ENCODE measurements around the gene TUBB2B. TPM values are rescaled to one million over a fixed set of nuclear protein-coding genes. Genes with fewer than 3 reads are reported as not detected.
A peak's percentile ranks its signal among the peaks of the same experiment; 100 is the strongest.

TUBB2B gene
- total RNA-seq (3.8 and 5.1 TPM in 2 replicates), polyA plus RNA-seq (3.4 and 5.2 TPM in 2 replicates), polyA minus RNA-seq (ENCODE audit: low replicate concordance) (9.3 and 12.1 TPM in 2 replicates)
- polyA plus RNA-seq (2012): 4.4 and 5.9 TPM in 2 replicates

DNA sequence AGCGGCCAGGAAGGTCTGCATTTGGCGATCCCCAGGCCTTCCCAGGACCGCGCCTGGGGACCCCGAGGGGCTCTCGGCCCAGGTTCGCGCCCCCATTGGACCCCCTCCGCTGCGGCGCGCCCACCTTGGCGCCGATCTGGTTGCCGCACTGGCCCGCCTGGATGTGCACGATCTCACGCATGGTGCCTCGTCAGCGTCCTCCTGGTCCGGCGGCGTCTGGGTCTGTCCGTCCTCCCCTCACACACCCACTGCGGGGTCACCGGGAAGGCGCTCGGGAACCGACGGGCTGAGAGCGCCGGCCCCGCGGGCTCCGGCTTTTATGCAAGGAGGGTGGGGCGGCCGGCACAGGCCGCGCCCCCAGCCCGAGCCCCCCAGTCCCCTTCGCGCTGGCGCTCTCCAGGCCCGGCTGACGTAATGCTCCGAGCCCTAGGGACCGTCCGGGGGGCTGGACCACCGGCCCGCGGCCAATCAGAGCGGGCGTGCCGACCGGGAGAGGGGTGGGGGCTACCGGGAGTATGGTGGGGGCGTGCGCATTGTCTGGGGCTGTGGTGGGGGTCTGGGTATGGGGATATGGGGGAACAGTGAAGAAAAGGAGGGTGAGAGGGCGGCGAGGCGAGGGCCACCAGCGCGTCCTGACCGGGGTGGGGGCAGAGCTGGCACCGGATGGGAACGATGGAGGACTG lies at the start of gene TUBB2B:
Gene TUBB2B, minus strand, starts transcription at position 291 of the 683 bp plus-strand sequence. Its CDS starts 110 bp downstream, at position 181.
- peak within 1 kb of the TSS; percentile 85 for H3K4me2 ChIP-seq (ENCODE audit: extremely low read depth, insufficient read depth, low read length)
- no peaks in the 10 kb centered on the region for H3K36me3 ChIP-seq (ENCODE audit: control insufficient read depth, insufficient read depth, low read length)
- peaks cover 59% of the 10 kb centered on the region for H3K27me3 ChIP-seq (ENCODE audit: control insufficient read depth, insufficient read depth, low read length)
- peaks cover 8% of the 10 kb centered on the region for H3K4me1 ChIP-seq (ENCODE audit: control insufficient read depth, extremely low read depth, insufficient read depth, low read length)
- H3K27ac ChIP-seq (ENCODE audit: insufficient read depth, low read length): no peak within 1 kb of the TSS
- H3K9ac ChIP-seq (ENCODE audit: insufficient read depth, low read length): no peak within 1 kb of the TSS
- H2AFZ ChIP-seq (ENCODE audit: low read length): no peak within 1 kb of the TSS
- no peaks in the 10 kb centered on the region for H3K9me3 ChIP-seq (ENCODE audit: control insufficient read depth, insufficient read depth, low read depth, low read length)
- peak in 1 of 2 donors; percentile 63 for DNase-seq (ENCODE audit: low read depth in 2 of 2)
- H3K4me3 ChIP-seq (replicated peaks in 1 of 4; ENCODE audit: control extremely low read depth in 1 of 4, insufficient read depth in 1 of 4, low read depth in 3 of 4, low read length in 4 of 4): peak within 1 kb of the TSS in 3 of 4 experiments; percentile 17 to 44 (median 43)
- TF ChIP-seq, protein P1, sequence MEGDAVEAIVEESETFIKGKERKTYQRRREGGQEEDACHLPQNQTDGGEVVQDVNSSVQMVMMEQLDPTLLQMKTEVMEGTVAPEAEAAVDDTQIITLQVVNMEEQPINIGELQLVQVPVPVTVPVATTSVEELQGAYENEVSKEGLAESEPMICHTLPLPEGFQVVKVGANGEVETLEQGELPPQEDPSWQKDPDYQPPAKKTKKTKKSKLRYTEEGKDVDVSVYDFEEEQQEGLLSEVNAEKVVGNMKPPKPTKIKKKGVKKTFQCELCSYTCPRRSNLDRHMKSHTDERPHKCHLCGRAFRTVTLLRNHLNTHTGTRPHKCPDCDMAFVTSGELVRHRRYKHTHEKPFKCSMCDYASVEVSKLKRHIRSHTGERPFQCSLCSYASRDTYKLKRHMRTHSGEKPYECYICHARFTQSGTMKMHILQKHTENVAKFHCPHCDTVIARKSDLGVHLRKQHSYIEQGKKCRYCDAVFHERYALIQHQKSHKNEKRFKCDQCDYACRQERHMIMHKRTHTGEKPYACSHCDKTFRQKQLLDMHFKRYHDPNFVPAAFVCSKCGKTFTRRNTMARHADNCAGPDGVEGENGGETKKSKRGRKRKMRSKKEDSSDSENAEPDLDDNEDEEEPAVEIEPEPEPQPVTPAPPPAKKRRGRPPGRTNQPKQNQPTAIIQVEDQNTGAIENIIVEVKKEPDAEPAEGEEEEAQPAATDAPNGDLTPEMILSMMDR (conservative IDR thresholded peaks at IDR 0.05 in 1 of 2, IDR thresholded peaks at IDR 0.05 in 1 of 2; ENCODE audit: low read depth in 1 of 2, low read length in 2 of 2): no peak
- TF ChIP-seq EZH2 (IDR thresholded peaks at IDR 0.05; ENCODE audit: low read length, missing control alignments): no peak
- no peaks in the 10 kb centered on the region for H4K20me1 ChIP-seq (ENCODE audit: control insufficient read depth, extremely low read depth, insufficient read depth, low read length)
- no peaks in the 10 kb centered on the region for H3K79me2 ChIP-seq (ENCODE audit: control insufficient read depth, insufficient read depth, low read length)

DNA sequence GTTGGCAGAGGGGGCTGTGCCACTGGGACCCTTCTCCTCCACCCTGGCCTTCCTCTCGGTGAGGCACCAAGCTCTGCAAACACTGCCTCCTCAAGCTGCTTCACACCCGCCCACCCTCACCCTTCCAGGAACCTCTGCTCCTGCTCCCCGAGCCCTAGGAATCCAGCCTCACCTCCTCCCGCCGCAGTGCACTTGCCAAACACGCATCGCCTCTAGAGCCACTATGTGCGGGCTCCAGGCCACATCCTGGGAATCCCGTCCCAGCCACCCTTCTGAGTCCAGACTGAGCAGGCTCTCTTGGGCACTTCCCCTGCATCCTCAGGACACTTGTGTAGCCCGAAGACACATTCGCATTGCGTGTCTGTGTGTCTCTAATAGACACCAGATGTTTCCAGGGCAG lies 49.8 kb upstream of the TUBB2B start:
- Histone ChIP-seq H3K4me3 (replicated peaks in 1 of 4; ENCODE audit: control extremely low read depth in 1 of 4, insufficient read depth in 1 of 4, low read depth in 3 of 4, low read length in 4 of 4) (no peak overlapping the region), H3K36me3 (ENCODE audit: control insufficient read depth, insufficient read depth, low read length) (no peaks in the 10 kb centered on the region), H3K9me3 (ENCODE audit: control insufficient read depth, insufficient read depth, low read depth, low read length) (no peaks in the 10 kb centered on the region), H3K9ac (ENCODE audit: insufficient read depth, low read length) (no peak overlapping the region), H3K4me1 (ENCODE audit: control insufficient read depth, extremely low read depth, insufficient read depth, low read length) (peaks cover 3% of the 10 kb centered on the region), H3K27ac (ENCODE audit: insufficient read depth, low read length) (no peak overlapping the region), H2AFZ (ENCODE audit: low read length) (no peak overlapping the region), H3K4me2 (ENCODE audit: extremely low read depth, insufficient read depth, low read length) (no peak overlapping the region), H4K20me1 (ENCODE audit: control insufficient read depth, extremely low read depth, insufficient read depth, low read length) (no peaks in the 10 kb centered on the region), H3K27me3 (ENCODE audit: control insufficient read depth, insufficient read depth, low read length) (no peaks in the 10 kb centered on the region), H3K79me2 (ENCODE audit: control insufficient read depth, insufficient read depth, low read length) (no peaks in the 10 kb centered on the region)
- no peak for DNase-seq (ENCODE audit: low read depth in 2 of 2)
- no peak for TF ChIP-seq EZH2 (IDR thresholded peaks at IDR 0.05; ENCODE audit: low read length, missing control alignments)
- TF ChIP-seq, protein P1 (conservative IDR thresholded peaks at IDR 0.05 in 1 of 2, IDR thresholded peaks at IDR 0.05 in 1 of 2; ENCODE audit: low read depth in 1 of 2, low read length in 2 of 2): no peak

DNA sequence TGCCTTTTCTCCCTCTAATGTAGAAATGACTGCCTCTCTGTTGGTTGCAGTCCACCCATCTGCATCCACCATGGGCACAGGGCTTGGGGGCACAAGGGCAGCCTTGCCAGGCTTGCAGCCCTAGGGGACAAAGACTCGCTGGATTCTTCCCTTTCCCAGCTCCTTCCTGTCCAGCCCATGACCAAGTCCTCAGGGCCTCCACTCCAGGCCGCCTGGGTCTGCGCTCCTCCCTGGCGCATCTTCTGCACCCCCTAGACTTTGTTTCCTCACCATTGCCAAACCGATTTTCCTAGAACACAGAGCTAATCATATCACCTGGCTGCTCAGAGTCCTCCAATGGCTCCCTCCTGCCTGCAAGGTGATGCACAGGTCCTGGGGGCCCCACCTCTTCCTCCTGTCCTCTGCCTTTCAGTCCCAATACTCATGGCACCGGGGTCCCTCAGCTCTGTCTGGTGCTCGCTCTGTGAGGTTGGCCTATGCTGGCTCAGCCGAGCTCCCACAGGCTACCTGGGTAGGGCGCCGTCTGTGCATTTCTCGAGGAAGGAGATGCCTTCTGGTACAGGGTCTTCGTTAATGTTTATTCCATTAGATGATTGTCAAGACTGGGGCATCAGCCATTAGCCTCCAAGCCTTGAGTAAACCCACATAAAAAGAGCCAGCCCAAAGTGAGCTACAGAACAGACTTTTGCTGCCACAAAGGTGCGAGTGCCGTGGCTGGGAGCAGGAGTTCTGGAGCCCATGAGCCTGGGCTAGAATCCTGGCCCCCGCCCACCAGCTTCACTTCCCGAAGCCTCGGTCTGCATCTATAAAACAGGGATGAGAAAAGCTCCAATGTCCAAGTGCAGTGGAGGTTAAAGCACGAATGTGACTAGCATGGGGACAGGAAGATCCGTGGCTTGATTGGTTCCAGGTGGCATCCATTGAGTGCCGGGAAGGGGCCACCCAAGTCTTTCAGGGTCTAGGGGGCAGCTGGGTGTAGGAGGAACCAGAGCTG lies 49.0 kb upstream of the TUBB2B start:
- no peaks in the 10 kb centered on the region for H3K9me3 ChIP-seq (ENCODE audit: control insufficient read depth, insufficient read depth, low read depth, low read length)
- no peak overlapping the region for H2AFZ ChIP-seq (ENCODE audit: low read length)
- H3K79me2 ChIP-seq (ENCODE audit: control insufficient read depth, insufficient read depth, low read length): no peaks in the 10 kb centered on the region
- no peak overlapping the region for H3K4me2 ChIP-seq (ENCODE audit: extremely low read depth, insufficient read depth, low read length)
- H3K36me3 ChIP-seq (ENCODE audit: control insufficient read depth, insufficient read depth, low read length): no peaks in the 10 kb centered on the region
- H3K27me3 ChIP-seq (ENCODE audit: control insufficient read depth, insufficient read depth, low read length): no peaks in the 10 kb centered on the region
- H3K4me3 ChIP-seq (replicated peaks in 1 of 4; ENCODE audit: control extremely low read depth in 1 of 4, insufficient read depth in 1 of 4, low read depth in 3 of 4, low read length in 4 of 4): no peak overlapping the region
- H3K4me1 ChIP-seq (ENCODE audit: control insufficient read depth, extremely low read depth, insufficient read depth, low read length): peaks cover under 1% of the 10 kb centered on the region
- no peak overlapping the region for H3K9ac ChIP-seq (ENCODE audit: insufficient read depth, low read length)
- no peak overlapping the region for H3K27ac ChIP-seq (ENCODE audit: insufficient read depth, low read length)
- DNase-seq (ENCODE audit: low read depth in 2 of 2): no peak
- no peak for TF ChIP-seq EZH2 (IDR thresholded peaks at IDR 0.05; ENCODE audit: low read length, missing control alignments)
- TF ChIP-seq, protein P1 (conservative IDR thresholded peaks at IDR 0.05 in 1 of 2, IDR thresholded peaks at IDR 0.05 in 1 of 2; ENCODE audit: low read depth in 1 of 2, low read length in 2 of 2): no peak
- no peaks in the 10 kb centered on the region for H4K20me1 ChIP-seq (ENCODE audit: control insufficient read depth, extremely low read depth, insufficient read depth, low read length)
